NCI-H2107 treated with DMSO at 0.1 percent for 48 hours (cell line): ENCODE measurements around the gene ARHGAP24.
"Not testable (repeated sequence)": the region's sequence is repeated elsewhere in the genome, so short reads cannot be mapped to it uniquely, and the experiment has no call there.

ENCODE experiments used
- DNase-seq: peaks from one replicate; lab custom pipeline; 2025; ENCODE audit not compliant: unreplicated experiment; lab: John Stamatoyannopoulos, UW

Gene ARHGAP24

GRCh38 chr4:85642356-85643100 lies 167.6 kb downstream of the ARHGAP24 start:
- no peak for DNase-seq

GRCh38 chr4:85644061-85644460 lies 169.1 kb downstream of the ARHGAP24 start:
- DNase-seq: no peak

DNA sequence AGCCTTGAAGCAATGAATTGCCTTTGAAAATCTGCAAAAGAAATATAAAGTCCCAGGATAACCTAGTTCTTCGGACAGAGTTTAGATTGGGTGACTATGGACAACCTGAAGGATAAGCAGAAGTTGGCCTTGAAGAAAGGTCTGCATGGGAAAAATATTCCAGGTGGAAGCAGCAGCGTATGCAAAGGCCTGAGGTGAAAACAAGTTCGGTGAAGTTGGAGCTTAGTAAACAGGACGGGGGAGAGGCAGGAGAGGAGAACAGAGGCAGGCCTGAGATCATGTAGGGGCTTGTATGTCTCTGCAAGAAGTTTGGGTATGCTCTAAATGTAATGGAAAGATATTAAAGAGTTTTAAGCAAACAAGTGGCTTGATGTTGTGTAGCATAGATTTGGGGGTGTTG lies 176.0 kb downstream of the ARHGAP24 start:
- no peak for DNase-seq

DNA sequence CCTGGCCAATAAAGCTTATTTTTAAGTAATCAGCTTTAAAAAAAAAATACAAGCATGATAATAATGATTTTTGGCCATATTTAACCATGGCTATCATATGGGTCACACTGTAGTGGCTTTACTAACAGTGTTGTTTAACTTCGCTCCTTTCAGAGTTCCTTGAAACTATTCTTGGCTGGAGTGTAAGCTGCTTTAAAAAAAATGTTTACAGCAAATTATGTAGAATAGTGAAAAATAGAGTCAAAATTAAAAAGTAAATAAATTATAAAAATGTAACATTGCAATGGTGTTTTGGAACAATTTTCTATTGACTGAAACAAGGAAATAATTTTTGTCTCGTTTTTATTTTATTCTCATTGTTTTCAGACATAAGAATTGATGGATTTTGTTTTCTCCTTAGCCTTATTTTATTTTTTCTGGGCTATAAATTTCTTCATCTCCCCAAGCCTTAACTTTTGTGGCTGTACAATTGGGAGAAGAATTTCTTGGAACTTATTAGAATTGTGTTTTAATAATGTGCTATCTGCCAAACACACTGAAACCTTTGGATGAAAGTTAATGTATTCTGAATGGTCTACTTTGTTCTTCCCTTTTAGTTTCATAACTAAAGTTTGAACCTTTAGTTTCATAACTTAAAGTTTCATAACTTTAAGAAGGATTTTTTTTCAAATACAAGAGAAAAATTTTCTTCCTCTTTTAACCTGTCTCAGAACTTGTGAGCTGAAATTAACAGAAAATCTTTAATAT lies 182.0 kb downstream of the ARHGAP24 start:
- DNase-seq: no peak

- no peak for DNase-seq
Observed at GRCh38 chr4:85658766-85659439, 184.0 kb downstream of the ARHGAP24 start.

DNA sequence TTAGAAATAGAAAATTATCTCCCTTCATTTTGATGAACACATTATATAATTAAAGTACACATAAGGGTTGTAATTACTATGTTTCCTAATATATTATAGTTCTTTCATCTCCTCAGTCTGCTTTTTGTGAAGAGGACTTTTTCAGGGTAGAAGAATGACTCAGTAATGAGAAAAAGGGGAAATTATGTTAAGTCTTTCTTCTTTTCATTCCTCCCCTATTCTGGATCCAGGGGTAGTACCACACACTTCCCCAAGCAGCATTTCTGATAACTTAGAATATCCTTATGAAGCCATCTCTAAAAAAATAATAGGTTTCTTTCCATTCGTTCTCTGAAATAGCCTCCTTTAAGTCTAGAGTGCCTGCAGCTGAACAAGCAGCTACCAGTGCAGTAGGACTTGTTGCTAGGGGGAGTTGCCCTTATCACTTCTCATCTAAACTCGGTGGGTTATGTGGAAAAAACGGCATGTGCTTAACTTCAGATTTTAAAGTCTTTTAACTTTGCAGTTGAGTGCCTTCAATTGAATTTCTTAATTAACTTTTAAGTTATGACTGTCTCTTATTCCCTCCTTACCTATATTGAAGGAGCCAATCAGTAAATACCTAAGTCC lies 184.8 kb downstream of the ARHGAP24 start:
- DNase-seq: no peak

DNA sequence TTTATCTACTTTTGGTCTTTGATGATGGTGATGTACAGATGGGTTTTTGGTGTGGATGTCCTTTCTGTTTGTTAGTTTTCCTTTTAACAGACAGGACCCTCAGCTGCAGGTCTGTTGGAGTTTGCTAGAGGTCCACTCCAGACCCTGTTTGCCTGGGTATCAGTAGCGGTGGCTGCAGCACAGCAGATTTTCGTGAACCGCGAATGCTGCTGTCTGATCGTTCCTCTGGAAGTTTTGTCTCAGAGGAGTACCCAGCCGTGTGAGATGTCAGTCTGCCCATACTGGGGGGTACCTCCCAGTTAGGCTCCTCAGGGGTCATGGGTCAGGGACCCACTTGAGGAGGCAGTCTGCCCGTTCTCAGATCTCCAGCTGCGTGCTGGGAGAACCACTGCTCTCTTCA lies 191.7 kb downstream of the ARHGAP24 start:
- not testable (repeated sequence) for DNase-seq

DNA sequence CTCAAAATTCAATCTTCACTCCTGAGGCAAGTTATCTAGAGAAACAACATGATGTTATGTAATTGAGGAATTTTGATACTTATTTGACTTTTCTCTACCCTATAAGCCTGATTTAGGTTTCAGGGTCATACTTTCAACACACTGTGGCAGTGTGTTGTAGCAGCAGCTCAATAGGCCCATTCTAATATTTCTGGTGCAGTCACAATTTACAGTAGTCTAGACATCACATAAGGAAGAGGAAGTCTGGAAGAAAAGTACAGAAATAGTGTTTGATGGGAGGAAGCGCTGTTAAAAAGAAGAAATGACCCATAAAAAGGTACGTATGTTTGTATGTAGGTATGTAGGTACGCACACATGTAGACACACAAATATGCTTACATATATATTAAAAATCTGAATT lies 194.3 kb downstream of the ARHGAP24 start:
- DNase-seq: no peak

DNA sequence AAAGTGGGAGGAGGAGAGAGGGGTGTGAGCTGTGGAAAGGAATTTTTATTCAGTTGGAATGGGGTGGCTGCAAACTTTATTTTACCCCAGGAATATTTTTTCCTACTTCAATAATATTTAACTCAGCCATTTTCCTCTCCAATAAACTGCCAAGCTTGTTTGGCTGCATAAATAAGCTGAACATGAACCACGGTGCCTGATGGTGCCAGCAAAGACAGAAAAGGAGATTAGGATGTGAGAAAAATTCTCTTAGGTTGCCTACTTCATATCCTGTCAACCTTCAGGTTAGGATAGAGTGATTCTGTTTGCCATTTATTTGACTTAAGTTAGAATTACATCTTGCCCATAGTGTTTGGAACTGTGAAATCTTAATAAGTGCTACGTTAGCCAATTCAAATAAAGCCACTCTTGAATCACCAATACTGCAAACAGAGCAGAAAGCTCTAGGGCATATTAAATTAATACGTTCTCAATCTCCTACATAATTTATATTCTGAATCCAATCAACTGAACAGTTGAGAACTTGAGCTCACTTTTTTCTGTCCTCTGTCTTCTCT lies 195.1 kb downstream of the ARHGAP24 start:
- DNase-seq: no peak

- no peak for DNase-seq
Observed at GRCh38 chr4:85671120-85671519, 196.2 kb downstream of the ARHGAP24 start.

DNA sequence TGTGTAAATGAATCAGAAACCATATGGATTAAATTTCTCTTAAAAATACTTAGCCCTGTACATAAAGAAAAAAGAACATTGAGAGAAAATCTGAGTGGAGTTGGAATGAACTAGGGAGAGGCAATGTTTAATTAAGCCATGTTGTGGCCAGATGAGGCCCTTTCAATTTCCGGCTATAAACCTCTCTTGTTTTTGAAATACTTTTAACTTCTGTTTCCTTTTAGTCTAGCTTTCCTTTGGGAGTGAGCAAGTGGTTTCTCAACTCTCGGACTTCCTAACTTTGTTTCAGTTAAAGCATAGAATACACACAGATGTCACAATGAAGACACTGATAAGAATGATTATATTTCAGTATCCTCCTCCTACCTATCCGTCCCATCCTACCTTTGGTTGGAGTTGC lies 197.2 kb downstream of the ARHGAP24 start:
- DNase-seq: no peak

GRCh38 chr4:85672959-85673358 lies 198.0 kb downstream of the ARHGAP24 start:
- DNase-seq: no peak

DNA sequence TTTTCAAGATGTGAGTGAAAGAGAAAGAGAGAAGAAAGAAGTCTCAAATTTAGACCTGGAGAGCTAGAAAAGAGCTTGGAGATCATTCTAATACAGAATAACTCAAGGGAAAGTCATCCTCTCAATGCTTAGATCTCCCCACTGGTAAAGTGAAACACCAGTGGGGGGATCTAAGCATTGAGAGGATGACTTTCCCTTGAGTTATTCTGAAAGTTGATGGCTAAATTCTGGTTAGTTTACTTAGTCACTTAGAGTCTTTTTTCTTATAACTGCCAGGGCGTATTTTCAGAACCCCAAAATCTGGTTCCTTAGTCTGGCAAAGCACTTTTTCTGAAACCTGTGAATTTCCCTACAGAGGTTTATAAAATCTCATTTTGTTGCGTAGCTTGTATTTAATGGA lies 198.6 kb downstream of the ARHGAP24 start:
- no peak for DNase-seq

GRCh38 chr4:85675076-85676049 lies 200.4 kb downstream of the ARHGAP24 start:
- peak; percentile 4 for DNase-seq

GRCh38 chr4:85676050-85676425 lies 201.1 kb downstream of the ARHGAP24 start:
- DNase-seq: no peak

DNA sequence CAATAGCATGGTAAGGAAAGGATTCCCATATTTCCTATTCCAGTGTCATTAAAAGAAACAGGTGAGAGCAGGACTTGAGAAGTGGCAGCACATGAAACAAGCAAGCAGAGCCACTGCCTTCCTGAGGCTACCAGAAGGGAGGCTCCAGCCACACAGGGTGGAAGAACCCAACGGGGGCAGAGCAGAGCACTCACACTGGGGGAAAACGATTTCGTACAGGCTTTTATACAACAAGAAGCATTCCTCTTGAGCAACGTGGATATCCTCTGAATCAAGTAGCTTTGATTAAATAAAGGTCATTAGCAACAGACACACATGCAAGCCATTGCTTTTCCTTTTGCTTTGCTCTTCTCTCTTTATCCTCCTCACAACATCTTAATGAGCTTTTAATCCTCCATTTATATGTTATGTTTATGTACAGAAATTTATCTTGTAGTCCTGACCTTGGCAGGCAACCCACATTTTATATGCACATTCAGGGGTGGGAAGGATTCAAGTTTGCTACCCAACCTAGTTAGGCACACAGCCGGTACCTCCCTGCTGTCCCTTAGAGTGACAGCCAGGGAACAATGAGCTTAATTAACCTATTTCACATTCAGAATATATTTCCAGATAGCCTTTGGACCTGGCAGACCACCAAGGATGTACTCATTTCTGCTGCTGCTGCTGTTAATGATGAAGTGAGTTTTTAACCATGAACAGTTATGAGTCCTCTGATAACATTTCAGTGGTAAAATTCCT lies 202.1 kb downstream of the ARHGAP24 start:
- DNase-seq: no peak

DNA sequence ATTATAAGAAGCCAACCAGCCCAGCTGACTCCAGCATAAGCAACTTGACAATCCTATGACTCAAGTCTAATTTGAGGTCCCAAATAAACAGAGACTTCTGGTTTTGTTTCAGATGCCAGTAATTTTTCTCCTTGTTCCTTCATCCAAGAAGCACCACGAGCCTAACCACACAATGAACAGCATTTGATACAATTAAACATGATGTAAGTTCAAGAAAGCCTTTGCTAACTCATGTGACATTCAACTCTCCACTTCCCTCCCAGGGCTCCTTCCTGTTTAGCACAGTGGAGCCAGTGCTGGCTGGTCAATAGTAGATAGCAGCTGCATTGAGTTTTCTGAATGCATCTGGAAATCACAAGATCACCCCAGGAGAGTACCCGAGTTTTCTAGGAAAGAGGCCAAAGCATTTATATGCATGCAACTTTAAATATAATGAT lies 206.3 kb downstream of the ARHGAP24 start:
- DNase-seq: peak; percentile 52

DNA sequence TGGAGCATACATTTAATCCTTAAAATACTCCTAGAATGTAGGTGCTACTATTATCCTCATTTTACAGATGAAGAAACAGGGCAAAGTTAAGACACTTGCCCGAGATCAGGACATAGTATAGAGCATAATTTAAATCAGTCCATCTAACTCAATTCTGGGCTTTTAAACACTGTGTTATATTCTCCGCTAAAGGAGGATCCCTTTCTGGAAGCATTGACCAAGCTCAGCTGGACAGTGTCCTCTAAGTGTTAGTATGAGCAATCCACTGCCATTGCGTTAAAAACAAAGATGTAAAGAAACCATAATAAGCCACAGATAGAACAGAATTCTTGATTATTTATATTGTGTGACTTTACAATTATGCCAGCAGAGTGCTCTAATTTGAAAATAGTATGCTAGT lies 207.0 kb downstream of the ARHGAP24 start:
- no peak for DNase-seq

DNA sequence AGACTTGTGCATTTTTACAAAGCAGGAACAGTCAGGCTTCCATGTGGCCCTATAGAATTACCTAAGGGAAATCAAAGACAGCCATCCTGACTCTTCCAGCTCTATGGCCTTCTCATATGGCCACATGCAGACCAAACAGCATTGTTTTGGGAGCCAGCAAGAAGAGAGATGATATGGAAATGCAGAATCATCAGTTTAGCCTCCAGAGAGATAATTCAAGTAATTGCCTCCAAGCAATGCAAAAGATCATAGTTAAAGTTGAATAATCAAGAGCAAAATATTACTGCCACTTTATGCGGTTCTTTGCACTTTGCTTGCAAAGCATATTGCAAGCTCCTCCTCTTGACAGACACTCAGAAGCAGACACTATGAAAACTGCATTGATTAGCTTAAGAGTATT lies 207.4 kb downstream of the ARHGAP24 start:
- DNase-seq: no peak
